HEK293T (cell line): ENCODE results near the gene TSKS.

ENCODE experiments used
- ARNT ChIP-seq: fragments of 450-650 bp; IDR thresholded peaks from 2 replicates; pipeline ENCODE4 v1.6.1; 2017; ENCODE audit warnings: mild to moderate bottlenecking
- BHLHE40 ChIP-seq: fragments of 450-650 bp; IDR thresholded peaks from 2 replicates; pipeline ENCODE4 v1.6.1; 2016; ENCODE audit warnings: mild to moderate bottlenecking, moderate library complexity, borderline replicate concordance
- CTBP1 ChIP-seq: fragments of 450-650 bp; IDR thresholded peaks from 2 replicates; pipeline ENCODE4 v1.6.1; 2016; ENCODE audit warnings: borderline replicate concordance
- ELF4 ChIP-seq: fragments of 450-650 bp; IDR thresholded peaks from 2 replicates; pipeline ENCODE4 v1.6.1; 2017; ENCODE audit warnings: antibody characterized with exemption
- FOXA1 ChIP-seq: fragments of 450-650 bp; IDR thresholded peaks from 2 replicates; pipeline ENCODE4 v1.6.1; 2016; ENCODE audit warnings: mild to moderate bottlenecking
- FOXK2 ChIP-seq: fragments of 450-650 bp; IDR thresholded peaks from 2 replicates; pipeline ENCODE4 v1.6.1; 2016; ENCODE audit warnings: mild to moderate bottlenecking
- FOXM1 ChIP-seq: fragments of 450-650 bp; IDR thresholded peaks from 2 replicates; pipeline ENCODE4 v1.6.1; 2017; ENCODE audit warnings: mild to moderate bottlenecking, borderline replicate concordance
- L3MBTL2 ChIP-seq: fragments of 450-650 bp; conservative IDR thresholded peaks from 2 replicates; pipeline ENCODE4 v1.6.1; 2016; ENCODE audit warnings: mild to moderate bottlenecking
- LEF1 ChIP-seq: fragments of 450-650 bp; IDR thresholded peaks from 2 replicates; pipeline ENCODE4 v1.6.1; 2017; ENCODE audit warnings: mild to moderate bottlenecking, borderline replicate concordance
- NFRKB ChIP-seq: fragments of 450-650 bp; IDR thresholded peaks from 2 replicates; pipeline ENCODE4 v1.6.1; 2016; ENCODE audit warnings: mild to moderate bottlenecking, moderate library complexity
- PKNOX1 ChIP-seq: fragments of 450-650 bp; IDR thresholded peaks from 2 replicates; pipeline ENCODE4 v1.6.1; 2016
- SP1 ChIP-seq: fragments of 450-650 bp; IDR thresholded peaks from 2 replicates; pipeline ENCODE4 v1.6.1; 2017
- SUZ12 ChIP-seq: fragments of 450-650 bp; IDR thresholded peaks from 2 replicates; pipeline ENCODE4 v1.6.1; 2016; ENCODE audit warnings: mild to moderate bottlenecking
- TARDBP ChIP-seq: fragments of 450-650 bp; IDR thresholded peaks from 2 replicates; pipeline ENCODE4 v1.6.1; 2016

DNA sequence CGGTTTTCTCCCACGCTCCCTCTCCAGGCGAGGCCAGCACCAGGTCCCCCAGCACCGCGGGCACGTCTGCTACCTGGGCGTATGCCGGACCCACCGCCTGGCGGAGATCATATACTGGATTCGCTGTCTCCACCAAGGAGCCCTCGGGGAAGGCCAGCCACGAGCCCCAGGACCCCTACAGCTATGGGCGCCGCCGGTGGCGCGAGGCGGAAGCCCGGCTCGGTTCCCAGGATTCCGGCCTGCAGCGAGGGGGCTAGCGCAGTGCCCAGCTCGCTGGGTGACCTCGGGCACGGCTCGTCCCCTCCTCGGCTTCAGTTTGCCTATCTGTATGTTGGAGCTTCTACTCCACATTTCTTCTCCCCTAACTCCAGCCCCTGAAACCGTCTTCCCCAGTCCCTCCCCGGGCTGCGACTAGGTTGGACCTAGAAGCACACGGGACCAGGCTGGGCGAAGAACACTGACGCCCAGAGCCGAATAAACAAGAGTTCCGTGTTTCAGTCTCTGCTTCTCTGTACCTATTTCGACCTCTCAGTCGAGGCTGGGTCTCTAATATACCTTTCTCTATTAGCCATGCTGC lies 72.9 kb downstream of the TSKS start:
- TF ChIP-seq FOXM1: no peak
- TF ChIP-seq ELF4: no peak
- no peak for TF ChIP-seq L3MBTL2
- no peak for TF ChIP-seq CTBP1
- TF ChIP-seq SP1: no peak
- TF ChIP-seq FOXK2: no peak
- TF ChIP-seq TARDBP: no peak
- no peak for TF ChIP-seq FOXA1
- TF ChIP-seq NFRKB: no peak
- TF ChIP-seq BHLHE40: no peak
- TF ChIP-seq SUZ12: no peak
- no peak for TF ChIP-seq ARNT
- TF ChIP-seq LEF1: no peak
- no peak for TF ChIP-seq PKNOX1
